HEK293 (cell line): ENCODE measurements around the gene TBC1D24.

Experiments used
- CTCF ChIA-PET: fragments of 350-600 bp; formaldehyde crosslinking; extraction: SDS; loops from one replicate; lab custom pipeline; 2021; ENCODE audit warnings: antibody characterized with exemption; lab: Yijun Ruan, JAX
- POLR2A ChIA-PET: fragments of 300-600 bp; formaldehyde crosslinking; extraction: SDS; loops from one replicate; lab custom pipeline; 2020; ENCODE audit warnings: antibody characterized with exemption, inconsistent platforms; lab: Yijun Ruan, JAX
- H3K27ac ChIP-seq: fragments of 200-500 bp; sonication (Bioruptor generic); 2 replicates; pipeline ENCODE4 v1.5.1; 2014; ENCODE audit warnings: low read depth, low read length, control low read depth, inconsistent platforms; ENCODE audit errors: extremely low read depth
- H3K36me3 ChIP-seq, 2 experiments: fragments of 200-500 bp in 1 of 2; sonication (Bioruptor generic) in 1 of 2; 1 replicate in 1 of 2; 2 replicates in 1 of 2; pipeline ENCODE4 v1.5.1; 2014 to 2017; ENCODE audit warnings: inconsistent platforms in 2 of 2, low read length in 2 of 2; ENCODE audit not compliant: control insufficient read depth in 2 of 2, insufficient read depth in 1 of 2
- H3K4me1 ChIP-seq: fragments of 200-500 bp; sonication (Bioruptor generic); 2 replicates; pipeline ENCODE4 v1.5.1; 2014; ENCODE audit warnings: mild to moderate bottlenecking, low read length, inconsistent platforms; ENCODE audit not compliant: control insufficient read depth, insufficient read depth
- H3K4me3 ChIP-seq: 2 replicates; pipeline ENCODE4 v1.5.1; 2011; ENCODE audit warnings: low read depth, mild to moderate bottlenecking, control low read depth, low read length, moderate library complexity
- H3K9me3 ChIP-seq: fragments of 200-500 bp; sonication (Bioruptor generic); 2 replicates; pipeline ENCODE4 v1.5.1; 2014; ENCODE audit warnings: low read depth, low read length, inconsistent platforms; ENCODE audit not compliant: control insufficient read depth, insufficient read depth
- GLIS1 ChIP-seq: fragments of 450-650 bp; formaldehyde crosslinking; IDR thresholded peaks from 2 replicates; pipeline ENCODE4 v1.5.1; 2016; ENCODE audit warnings: missing biosample characterization, missing genetic modification characterization
- KLF8 ChIP-seq: fragments of 450-650 bp; formaldehyde crosslinking; IDR thresholded peaks from 2 replicates; pipeline ENCODE4 v1.5.1; 2016; ENCODE audit warnings: missing biosample characterization, missing genetic modification characterization
- ZFP3 ChIP-seq: fragments of 450-650 bp; formaldehyde crosslinking; IDR thresholded peaks from 2 replicates; pipeline ENCODE4 v1.5.1; 2016; ENCODE audit warnings: low read depth, missing biosample characterization, missing genetic modification characterization
- ZNF157 ChIP-seq: fragments of 450-650 bp; formaldehyde crosslinking; IDR thresholded peaks from 2 replicates; pipeline ENCODE4 v1.5.1; 2016; ENCODE audit warnings: missing biosample characterization, missing genetic modification characterization
- ZNF202 ChIP-seq: fragments of 450-650 bp; formaldehyde crosslinking; IDR thresholded peaks from 2 replicates; pipeline ENCODE4 v1.5.1; 2016; ENCODE audit warnings: missing biosample characterization, missing genetic modification characterization, borderline replicate concordance
- ZNF266 ChIP-seq: fragments of 450-650 bp; formaldehyde crosslinking; IDR thresholded peaks from 2 replicates; pipeline ENCODE4 v1.5.1; 2016; ENCODE audit warnings: missing biosample characterization, missing genetic modification characterization, low read depth
- ZNF423 ChIP-seq: fragments of 450-650 bp; formaldehyde crosslinking; IDR thresholded peaks from 2 replicates; pipeline ENCODE4 v1.5.1; 2016; ENCODE audit warnings: missing biosample characterization, missing genetic modification characterization
- ZNF433 ChIP-seq: fragments of 450-650 bp; formaldehyde crosslinking; IDR thresholded peaks from 2 replicates; pipeline ENCODE4 v1.5.1; 2016; ENCODE audit warnings: missing biosample characterization, missing genetic modification characterization, low read depth
- TF ChIP-seq, protein P1 (sequence below): fragments of 450-650 bp; formaldehyde crosslinking; IDR thresholded peaks from 2 replicates; pipeline ENCODE4 v1.5.1; 2016; ENCODE audit warnings: missing biosample characterization, missing genetic modification characterization
- TF ChIP-seq, protein P2 (sequence below): fragments of 450-650 bp; formaldehyde crosslinking; IDR thresholded peaks from 2 replicates; pipeline ENCODE4 v1.5.1; 2016; ENCODE audit warnings: missing biosample characterization, missing genetic modification characterization
- TF ChIP-seq, protein P3 (sequence below): fragments of 450-650 bp; formaldehyde crosslinking; IDR thresholded peaks from 2 replicates; pipeline ENCODE4 v1.5.1; 2016; ENCODE audit warnings: missing biosample characterization, missing genetic modification characterization
- TF ChIP-seq, protein P4 (sequence below): fragments of 450-650 bp; formaldehyde crosslinking; IDR thresholded peaks from 2 replicates; pipeline ENCODE4 v1.5.1; 2016; ENCODE audit warnings: missing biosample characterization, missing genetic modification characterization

The TBC1D24 gene

DNA sequence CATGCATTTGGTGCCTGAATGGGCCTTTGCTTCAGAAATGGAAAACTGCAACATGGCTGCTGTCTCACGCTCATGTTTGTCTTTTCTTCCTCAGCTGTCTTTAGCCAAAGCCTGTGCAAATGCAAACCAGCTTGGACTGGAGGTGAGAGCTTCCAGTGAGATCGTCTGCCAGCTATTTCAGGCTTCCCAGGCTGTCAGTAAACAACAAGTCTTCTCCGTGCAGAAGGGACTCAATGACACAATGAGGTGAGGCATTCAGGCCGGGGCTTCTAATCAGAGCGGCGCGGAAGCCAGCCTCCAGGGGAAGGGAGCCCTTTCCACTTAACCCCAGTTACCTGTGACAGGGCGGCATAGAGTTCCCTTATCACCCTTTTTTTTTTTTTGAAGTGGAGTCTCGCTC, 31.4 kb upstream of the TBC1D24 start (continued):
- TF ChIP-seq, protein P1, sequence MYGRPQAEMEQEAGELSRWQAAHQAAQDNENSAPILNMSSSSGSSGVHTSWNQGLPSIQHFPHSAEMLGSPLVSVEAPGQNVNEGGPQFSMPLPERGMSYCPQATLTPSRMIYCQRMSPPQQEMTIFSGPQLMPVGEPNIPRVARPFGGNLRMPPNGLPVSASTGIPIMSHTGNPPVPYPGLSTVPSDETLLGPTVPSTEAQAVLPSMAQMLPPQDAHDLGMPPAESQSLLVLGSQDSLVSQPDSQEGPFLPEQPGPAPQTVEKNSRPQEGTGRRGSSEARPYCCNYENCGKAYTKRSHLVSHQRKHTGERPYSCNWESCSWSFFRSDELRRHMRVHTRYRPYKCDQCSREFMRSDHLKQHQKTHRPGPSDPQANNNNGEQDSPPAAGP (tag by site-specific recombination): no peak
- TF ChIP-seq, protein P2, sequence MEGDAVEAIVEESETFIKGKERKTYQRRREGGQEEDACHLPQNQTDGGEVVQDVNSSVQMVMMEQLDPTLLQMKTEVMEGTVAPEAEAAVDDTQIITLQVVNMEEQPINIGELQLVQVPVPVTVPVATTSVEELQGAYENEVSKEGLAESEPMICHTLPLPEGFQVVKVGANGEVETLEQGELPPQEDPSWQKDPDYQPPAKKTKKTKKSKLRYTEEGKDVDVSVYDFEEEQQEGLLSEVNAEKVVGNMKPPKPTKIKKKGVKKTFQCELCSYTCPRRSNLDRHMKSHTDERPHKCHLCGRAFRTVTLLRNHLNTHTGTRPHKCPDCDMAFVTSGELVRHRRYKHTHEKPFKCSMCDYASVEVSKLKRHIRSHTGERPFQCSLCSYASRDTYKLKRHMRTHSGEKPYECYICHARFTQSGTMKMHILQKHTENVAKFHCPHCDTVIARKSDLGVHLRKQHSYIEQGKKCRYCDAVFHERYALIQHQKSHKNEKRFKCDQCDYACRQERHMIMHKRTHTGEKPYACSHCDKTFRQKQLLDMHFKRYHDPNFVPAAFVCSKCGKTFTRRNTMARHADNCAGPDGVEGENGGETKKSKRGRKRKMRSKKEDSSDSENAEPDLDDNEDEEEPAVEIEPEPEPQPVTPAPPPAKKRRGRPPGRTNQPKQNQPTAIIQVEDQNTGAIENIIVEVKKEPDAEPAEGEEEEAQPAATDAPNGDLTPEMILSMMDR: no peak
- no peak for TF ChIP-seq GLIS1 (tag by site-specific recombination)
- no peak for TF ChIP-seq ZNF202 (tag by site-specific recombination)
- TF ChIP-seq, protein P3, sequence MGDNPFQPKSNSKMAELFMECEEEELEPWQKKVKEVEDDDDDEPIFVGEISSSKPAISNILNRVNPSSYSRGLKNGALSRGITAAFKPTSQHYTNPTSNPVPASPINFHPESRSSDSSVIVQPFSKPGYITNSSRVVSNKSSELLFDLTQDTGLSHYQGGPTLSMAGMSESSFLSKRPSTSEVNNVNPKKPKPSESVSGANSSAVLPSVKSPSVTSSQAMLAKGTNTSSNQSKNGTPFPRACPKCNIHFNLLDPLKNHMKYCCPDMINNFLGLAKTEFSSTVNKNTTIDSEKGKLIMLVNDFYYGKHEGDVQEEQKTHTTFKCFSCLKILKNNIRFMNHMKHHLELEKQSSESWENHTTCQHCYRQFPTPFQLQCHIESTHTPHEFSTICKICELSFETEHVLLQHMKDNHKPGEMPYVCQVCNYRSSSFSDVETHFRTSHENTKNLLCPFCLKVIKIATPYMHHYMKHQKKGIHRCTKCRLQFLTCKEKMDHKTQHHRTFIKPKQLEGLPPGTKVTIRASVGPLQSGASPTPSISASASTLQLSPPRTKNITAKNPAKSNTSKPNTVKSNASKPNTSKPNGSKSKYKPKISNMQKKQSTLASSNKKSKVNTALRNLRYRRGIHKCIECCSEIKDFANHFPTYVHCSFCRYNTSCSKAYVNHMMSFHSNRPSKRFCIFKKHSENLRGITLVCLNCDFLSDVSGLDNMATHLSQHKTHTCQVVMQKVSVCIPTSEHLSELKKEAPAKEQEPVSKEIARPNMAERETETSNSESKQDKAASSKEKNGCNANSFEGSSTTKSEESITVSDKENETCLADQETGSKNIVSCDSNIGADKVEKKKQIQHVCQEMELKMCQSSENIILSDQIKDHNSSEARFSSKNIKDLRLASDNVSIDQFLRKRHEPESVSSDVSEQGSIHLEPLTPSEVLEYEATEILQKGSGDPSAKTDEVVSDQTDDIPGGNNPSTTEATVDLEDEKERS (tag by site-specific recombination): no peak

DNA sequence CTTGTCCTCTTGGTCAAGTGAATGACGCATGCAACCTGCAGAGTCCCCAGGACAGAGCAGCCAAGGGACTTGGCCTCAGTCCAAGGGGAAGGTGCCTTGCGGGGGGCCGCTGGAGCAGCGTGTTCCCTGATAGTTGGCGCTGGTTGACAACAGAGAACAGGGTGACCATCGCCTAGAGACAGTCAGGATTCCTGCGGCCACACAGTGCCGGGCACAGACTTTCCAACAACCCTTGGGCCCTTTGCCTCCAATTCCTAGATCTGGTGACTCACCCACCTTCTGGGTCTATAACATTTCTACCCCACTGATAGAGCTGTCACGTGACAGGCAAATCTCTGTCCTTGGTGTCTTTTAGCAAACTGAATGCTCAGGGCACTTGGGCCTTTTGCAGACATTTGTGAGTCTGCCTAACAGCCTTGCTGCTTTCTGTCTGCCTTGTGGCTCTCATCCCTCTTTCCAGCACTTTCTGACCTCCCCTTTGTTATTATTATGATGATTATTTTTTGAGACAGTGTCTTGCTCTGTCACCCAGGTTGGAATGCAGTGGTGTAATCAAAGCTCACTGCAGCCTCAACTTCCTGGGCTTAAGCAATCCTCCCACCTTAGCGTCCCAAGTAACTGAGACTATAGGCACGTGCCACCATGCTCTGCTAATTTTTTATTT, 26.9 kb upstream of the TBC1D24 start:
- H3K27ac ChIP-seq: no peak overlapping the region
- TF ChIP-seq GLIS1 (tag by site-specific recombination) (0 out of 2 replicates have a peak, but pooled peaks have one; percentile 6), ZFP3 (tag by site-specific recombination) (no peak), ZNF157 (tag by site-specific recombination) (no peak), ZNF433 (no peak), KLF8 (no peak), ZNF266 (tag by site-specific recombination) (no peak), ZNF423 (tag by site-specific recombination) (no peak)
- TF ChIP-seq, protein P4, sequence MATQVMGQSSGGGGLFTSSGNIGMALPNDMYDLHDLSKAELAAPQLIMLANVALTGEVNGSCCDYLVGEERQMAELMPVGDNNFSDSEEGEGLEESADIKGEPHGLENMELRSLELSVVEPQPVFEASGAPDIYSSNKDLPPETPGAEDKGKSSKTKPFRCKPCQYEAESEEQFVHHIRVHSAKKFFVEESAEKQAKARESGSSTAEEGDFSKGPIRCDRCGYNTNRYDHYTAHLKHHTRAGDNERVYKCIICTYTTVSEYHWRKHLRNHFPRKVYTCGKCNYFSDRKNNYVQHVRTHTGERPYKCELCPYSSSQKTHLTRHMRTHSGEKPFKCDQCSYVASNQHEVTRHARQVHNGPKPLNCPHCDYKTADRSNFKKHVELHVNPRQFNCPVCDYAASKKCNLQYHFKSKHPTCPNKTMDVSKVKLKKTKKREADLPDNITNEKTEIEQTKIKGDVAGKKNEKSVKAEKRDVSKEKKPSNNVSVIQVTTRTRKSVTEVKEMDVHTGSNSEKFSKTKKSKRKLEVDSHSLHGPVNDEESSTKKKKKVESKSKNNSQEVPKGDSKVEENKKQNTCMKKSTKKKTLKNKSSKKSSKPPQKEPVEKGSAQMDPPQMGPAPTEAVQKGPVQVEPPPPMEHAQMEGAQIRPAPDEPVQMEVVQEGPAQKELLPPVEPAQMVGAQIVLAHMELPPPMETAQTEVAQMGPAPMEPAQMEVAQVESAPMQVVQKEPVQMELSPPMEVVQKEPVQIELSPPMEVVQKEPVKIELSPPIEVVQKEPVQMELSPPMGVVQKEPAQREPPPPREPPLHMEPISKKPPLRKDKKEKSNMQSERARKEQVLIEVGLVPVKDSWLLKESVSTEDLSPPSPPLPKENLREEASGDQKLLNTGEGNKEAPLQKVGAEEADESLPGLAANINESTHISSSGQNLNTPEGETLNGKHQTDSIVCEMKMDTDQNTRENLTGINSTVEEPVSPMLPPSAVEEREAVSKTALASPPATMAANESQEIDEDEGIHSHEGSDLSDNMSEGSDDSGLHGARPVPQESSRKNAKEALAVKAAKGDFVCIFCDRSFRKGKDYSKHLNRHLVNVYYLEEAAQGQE (tag by site-specific recombination): peak; percentile 85
- TF ChIP-seq, protein P2: no peak
- ChIA-PET CTCF (interaction anchor here (0.6 kb wide), 1 partner anchor 108 kb away, joined by 3 read pairs; the partner anchor contains the start of gene ABCA3), POLR2A (no interaction called here)
- H3K9me3 ChIP-seq: no peaks in the 10 kb centered on the region
- no peaks in the 10 kb centered on the region for H3K4me1 ChIP-seq
- H3K36me3 ChIP-seq: peaks cover 18 to 88% of the 10 kb centered on the region in 2 experiments
- no peak overlapping the region for H3K4me3 ChIP-seq
